GM18498 (cell line): ENCODE measurements around the gene ERG.

ENCODE experiments used
- ATAC-seq: cut with Tn5 transposase; IDR thresholded peaks from one replicate; pipeline ENCODE4 v1.9.1; 2021; ENCODE audit warnings: mild to moderate bottlenecking, moderate library complexity; ENCODE audit not compliant: unreplicated experiment

ERG gene

DNA sequence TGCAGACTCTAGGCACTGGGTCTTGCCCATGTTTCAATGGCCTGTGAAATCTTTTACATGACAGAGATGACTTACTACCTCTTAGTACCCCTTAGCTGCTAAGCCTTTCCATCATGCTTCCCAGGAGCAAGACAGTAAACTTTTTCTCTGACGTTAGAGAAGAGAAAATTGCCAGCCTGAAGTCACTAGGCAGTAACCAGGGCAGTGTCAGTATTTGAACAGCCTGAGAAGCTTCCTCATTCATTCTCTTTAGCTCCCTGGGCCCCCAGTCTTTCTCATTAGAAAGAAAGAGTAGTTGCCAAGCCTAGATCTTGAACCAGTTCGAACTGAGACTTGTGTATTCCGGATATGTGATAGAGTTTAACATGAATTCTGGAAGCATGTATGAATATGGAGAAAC is 99.2 kb downstream of the ERG start:
- no peak for ATAC-seq

GRCh38 chr21:38396325-38396724 is 102.0 kb downstream of the ERG start:
- ATAC-seq, result no peak

DNA sequence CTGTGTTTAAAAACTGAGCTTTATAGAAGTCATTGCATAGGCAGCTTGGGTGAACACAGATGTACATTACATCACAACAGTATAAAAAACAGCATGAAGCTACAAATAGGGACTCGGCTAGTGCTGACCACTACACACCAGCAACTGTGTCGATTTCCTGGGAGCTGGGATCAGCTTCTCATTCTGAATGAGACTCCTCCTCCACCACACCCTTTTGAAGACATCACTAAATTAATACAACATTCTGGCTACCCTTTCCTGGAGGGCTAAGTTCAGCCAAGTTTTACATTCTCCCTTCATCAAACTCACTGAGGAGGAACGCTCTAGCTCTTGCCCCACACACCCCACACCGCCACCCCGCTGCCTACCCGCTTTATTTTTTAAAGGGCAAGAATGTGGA is 102.7 kb downstream of the ERG start:
- ATAC-seq, result no peak

DNA sequence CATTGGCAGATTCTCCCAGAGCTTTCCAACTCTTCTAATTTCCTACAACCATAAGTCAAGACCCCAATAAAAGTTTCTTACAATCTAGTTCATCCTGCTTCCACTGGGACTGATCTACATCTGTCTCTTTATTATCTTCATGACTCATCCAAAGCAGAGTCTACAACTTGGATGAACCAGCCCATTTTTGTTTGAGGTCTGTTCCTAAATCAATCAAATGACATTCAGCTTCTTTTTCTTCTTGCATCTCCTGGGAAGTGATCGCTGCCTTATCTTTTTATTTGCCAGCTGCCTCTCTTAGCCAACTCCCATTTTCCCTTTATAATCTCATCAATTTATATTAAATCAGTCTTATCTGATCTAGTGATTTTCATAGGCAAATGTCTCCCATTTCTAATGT is 105.6 kb downstream of the ERG start:
- no peak for ATAC-seq

- ATAC-seq, result no peak
Measured at GRCh38 chr21:38389896-38390295, 108.4 kb downstream of the ERG start.

GRCh38 chr21:38389354-38389676 is 109.0 kb downstream of the ERG start:
- ATAC-seq, result no peak

- no peak for ATAC-seq
Measured at GRCh38 chr21:38388647-38389353, 109.5 kb downstream of the ERG start.

GRCh38 chr21:38388203-38388602 is 110.1 kb downstream of the ERG start:
- ATAC-seq, result no peak

DNA sequence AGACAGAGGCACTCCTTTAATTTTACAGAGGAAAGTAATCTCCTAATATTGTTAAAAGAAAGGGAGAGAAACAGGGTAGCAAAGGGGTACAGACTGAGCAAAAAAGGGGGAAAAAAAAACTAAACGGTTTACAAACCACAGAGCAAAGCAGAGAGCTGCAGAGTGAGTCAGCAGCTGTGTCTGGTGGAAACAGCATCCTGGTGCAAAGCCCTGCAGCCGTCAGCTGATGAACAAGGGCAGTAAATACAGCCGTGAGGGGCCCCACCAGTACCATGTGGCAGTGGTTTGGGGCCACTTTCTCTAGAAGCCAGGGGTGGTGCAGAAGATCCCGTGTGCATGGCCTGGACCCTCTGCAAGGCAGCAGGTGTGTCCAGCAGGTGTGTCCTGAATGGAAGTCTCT is 111.3 kb downstream of the ERG start:
- no peak for ATAC-seq

DNA sequence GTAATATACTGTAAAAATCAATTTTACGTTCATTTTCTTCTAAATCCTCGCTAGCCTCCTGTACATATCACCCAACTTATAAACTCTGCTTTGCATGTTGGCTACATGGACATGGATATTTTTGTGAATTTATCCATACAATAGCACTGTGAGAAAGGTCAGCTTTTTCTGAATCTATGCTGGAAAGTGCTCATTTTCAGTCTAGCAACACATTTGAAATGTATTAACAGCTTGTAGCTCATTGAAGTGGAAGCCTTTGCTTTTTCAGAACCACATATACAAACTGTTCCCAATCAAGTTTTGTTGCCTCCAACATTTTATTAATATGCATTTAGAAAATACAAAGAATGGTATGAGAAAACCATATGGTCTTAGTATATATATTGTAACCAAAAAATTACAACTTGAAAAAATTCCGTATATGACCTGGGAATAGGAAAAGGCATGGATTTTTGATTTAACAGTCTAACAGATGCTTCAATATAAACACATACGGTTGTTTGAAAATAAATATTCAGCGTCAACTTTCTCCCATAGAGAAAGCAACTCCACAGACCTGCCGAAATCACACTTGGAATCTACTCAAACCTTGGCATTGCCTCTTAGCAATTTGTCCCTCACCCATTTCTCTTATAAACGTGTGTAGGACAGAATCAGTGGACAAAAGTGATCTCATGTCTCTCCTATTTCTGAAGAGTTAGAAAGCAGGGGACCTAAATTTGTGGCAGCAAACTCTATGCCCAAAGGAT is 112.7 kb downstream of the ERG start:
- ATAC-seq, result no peak

GRCh38 chr21:38384675-38385426 is 113.4 kb downstream of the ERG start:
- ATAC-seq, result no peak

DNA sequence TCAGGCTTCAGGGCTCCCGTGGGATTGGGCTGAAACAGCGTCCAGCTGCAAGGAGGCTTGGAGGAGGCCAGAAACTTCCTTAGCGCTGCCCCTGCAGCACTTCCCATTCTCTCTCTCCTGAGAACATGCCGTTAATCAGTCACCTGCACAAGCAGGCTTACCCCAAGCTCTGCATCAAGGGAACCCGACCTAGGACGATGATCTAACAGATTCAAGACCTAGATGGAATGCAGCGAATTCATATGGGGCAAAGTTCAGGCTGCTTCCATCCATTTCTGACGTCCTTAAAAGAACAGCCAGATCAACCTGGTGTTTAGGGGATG is 114.1 kb downstream of the ERG start:
- ATAC-seq, result no peak

- no peak for ATAC-seq
Measured at GRCh38 chr21:38383411-38384237, 114.7 kb downstream of the ERG start.

DNA sequence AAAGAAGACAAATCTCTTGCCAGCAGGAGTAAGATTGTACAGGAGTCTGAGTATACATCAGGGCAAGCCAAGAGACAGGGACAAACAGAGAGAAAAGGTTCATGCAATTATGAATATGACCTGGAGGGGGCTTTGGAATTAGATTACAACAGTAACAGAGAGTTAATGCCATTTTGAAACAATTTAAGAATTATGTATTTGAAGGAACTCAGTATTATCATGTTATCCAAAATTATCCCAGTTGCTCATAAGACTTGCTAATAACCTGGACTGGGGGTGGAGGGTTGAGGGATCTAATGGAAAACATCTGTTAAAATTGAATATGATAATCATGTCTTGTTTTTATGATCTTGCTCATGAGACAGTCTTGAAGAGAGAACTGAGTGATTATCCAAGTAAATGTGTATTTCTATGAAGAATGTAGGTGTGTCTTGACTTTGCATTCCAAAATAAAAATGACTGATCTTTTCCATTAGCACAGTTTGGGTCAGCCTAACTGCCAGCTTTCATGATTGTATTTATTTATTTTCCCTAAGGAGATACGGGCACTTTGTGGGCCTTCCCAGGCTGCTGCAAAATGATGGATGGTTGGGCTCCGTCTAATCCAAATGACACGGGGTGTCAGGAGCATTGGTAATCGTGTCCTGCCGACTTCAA is 117.7 kb downstream of the ERG start:
- no peak for ATAC-seq

- no peak for ATAC-seq
Measured at GRCh38 chr21:38379147-38379546, 119.1 kb downstream of the ERG start.

GRCh38 chr21:38377165-38378088 is 120.8 kb downstream of the ERG start:
- no peak for ATAC-seq

DNA sequence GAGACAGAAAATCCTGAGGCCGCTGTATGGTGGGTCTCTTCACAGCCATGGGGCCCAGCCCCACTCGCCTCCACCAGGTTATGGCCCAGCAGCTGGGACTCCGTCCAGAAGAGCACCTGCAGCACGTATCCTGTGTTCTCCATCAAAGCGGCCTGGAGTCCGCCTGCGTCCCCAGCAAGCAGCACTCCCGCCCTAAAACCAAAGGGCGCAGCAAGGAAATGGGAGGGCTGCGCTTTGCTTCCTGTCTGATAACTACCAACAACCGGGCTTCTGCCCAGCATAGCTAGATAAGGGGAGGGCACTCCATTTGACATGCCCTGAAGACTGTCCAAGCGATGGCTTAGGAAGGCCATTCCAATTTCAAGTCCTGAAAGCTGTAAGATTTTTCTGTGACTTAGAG is 121.6 kb downstream of the ERG start:
- ATAC-seq, result no peak

GRCh38 chr21:38376235-38376634 is 122.0 kb downstream of the ERG start:
- ATAC-seq, result no peak

DNA sequence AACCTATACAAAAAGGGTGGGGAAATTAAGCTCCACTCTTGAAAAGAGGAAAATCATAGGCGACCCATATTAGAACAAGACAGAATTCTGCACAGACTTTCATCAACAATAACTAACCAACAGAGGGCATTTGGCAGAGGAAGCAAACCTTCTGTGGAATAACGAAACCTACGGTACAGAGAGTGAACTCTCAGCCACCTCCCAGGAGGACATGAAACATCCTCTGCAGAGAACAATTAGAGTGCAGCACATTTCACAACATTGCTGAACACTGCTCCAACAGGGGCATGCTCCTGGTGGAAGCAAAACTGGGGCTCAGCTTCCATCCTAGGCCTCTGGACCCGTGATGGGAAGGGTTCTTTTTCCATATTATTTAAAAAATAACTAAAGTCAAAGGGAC is 130.6 kb downstream of the ERG start:
- no peak for ATAC-seq

- no peak for ATAC-seq
Measured at GRCh38 chr21:38365521-38365920, 132.8 kb downstream of the ERG start.
